ENCODE data around the gene GMCL2.

The GMCL2 gene

GRCh38 chr5:178221853-178222252 lies 34.7 kb upstream of the GMCL2 start:
- no peak for DNase-seq

DNA sequence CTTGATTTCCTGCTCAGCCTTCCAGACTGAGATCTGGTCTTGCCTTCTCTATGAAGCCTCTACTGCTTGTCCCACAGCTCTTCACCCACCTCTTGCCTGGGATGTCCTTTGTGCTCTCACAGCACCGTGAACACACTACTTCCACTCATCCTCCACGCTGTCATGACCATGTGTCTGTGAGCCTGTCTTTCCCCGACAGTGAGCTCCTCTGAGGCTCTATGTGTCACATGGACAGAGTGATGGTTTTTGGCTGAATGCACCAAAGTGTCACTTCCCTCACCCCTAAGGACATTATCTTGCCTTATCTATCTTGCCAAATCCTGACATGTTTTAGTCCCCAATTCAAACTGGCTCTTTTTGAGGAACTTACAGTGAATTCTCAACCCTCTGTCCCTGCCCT lies 34.1 kb upstream of the GMCL2 start:
- no peak for DNase-seq

DNA sequence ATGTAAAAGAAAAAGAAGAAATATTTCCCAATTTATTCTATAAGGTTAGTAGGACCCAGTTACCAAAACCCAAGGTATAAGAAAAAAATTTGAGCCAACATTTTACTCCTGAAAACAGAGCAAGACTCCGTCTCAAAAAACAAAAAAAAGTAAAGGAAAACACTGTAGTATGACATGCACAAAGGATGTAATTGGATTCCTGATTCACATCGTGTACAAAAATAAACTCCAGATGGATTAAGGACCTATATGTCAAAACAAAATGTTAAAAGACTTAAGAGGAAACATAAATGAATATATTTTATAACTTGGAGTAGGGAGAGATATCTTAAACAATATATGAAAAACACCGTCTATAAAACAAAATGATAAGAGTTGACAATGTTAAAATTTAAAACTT lies 31.7 kb upstream of the GMCL2 start:
- DNase-seq = no peak

- DNase-seq = no peak
Measured at GRCh38 chr5:178218237-178218776, 31.1 kb upstream of the GMCL2 start.

DNA sequence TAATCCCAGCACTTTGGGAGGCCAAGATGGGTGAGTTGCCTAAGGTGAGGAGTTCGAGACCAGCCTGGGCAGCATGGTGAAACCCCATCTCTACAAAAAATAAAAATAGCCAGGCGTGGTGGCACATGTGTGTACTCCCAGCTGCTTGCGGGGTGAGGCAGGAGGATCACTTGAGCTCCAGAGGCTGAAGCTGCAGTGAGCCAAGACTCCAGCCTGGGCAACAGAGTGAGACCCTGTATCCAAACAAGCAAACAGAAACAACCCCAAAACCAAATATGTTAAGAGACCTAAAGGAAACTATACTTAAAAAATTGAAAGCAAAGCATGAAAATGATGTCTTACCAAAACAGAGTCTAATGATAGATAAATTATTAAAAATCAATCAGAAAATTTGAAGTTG lies 29.6 kb upstream of the GMCL2 start:
- DNase-seq = no peak

GRCh38 chr5:178216088-178216534 lies 28.9 kb upstream of the GMCL2 start:
- DNase-seq = no peak

GRCh38 chr5:178215280-178216002 lies 28.3 kb upstream of the GMCL2 start:
- DNase-seq = no peak

DNA sequence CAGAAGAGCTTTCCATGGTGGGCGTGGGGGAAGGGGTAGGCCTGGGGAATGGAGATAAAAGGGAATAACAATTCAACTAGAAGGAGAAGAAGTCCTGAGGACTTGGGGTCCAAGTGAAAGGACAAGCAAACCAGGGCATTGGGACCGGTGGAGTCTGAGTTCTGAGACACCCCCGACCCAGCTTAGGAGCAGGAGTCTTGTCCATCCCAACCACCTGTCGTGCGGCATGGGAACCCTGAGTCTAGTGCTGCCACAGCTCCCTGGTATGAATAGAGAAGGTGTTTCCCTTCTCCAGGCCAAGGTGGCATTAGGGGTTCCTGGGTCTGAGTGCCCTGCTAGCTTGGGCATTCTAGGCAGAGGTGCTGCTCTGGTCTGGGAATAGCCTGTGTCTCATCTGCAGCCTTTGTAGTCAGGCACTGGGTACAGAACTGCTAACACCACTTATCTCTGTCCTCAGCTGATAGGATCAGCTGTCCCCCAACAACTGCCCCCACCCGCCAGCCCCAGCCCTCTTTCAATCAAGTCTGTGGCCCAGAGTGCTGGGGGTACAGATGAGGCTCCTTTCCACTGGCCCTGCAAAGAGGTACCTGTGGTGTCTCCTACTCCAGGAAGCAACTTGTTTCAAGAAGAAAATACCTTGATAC lies 27.1 kb upstream of the GMCL2 start:
- no peak for DNase-seq

DNA sequence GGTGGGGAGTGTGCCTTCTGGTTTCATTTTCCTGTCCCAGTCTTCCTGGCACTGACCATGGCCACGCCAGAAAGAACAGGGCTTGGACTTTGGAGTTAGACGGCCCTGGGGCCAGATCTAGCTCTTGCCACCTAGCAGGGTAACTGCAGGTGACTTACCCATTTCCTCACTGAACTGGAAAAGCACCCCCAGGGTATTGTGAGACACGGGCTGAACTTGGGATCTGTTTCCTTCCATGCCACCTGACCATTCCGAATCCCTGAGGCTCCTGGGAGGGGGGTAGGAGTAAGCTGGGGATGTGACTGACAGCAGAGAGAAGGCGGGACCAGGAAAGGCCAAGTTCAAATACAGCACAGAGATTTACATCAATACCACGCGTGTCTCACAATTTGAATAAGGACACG lies 26.6 kb upstream of the GMCL2 start:
- no peak for DNase-seq

GRCh38 chr5:178213003-178213461 lies 25.9 kb upstream of the GMCL2 start:
- no peak for DNase-seq

- no peak for DNase-seq
Measured at GRCh38 chr5:178212241-178213002, 25.3 kb upstream of the GMCL2 start.

DNA sequence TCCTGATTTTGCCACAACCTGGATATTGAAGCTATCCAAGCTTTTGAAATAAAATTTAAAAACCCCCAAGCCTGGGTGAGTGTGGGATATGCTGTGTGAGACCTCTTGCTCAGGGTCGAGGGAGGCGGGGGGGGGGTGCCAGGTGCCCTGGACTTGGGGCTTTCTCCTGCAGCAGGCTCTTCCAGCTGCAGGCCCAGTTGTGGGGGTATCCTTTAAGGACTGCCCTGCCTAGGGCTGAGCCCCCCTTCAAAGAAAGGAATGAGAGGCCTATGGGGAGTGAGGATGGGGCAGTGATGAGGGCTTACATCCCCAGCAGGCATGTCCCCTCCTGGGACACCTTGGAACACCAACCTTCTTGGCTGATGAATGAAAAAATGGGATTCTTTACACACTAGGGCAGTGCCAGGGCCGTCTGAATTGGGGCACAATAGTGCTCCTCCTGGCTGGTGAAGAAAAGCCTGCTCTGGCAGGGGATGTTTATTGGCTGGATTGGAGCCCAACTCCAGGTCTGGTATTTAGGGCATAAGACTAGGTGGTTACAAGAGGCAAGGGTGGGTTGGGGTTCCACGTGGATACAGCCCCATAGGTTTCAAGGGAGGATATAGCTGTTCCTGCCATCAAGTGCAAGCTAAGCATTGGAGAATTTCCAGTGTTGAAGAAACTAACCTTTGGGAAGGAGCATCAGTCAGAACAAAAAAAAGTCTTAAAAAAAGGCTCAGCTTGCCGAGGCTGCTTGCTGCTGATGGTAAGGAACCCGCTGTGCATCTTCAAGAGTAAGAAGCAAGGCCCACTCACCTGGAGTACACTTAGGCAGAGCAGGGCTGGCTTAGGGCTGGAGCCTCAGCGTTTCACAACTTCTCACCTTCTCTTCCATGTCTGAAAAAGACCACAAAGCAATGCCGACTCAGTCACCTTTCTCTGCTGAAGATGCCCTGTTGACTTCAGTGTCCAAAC lies 24.2 kb upstream of the GMCL2 start:
- DNase-seq = no peak

DNA sequence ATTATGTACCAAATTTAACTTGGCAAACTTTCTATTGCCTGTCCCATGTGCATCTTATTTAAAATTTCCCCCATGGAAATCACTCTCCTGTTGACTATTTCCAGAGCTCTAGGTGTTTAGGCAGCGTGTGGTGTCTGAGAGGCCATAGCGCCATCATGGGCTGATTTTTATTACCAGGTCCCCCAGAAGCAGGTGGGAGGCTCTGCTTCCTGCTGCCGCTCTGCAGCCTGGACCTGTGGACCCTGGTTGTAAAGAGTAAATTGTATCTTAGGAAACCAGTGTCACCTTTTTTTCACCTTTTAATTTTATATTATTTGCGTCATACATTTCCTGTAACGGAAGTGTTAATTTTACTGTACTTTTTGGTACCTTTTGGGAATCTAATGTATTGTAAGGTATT lies 23.5 kb upstream of the GMCL2 start:
- DNase-seq = no peak

GRCh38 chr5:178210073-178210535 lies 22.9 kb upstream of the GMCL2 start:
- DNase-seq = no peak

- DNase-seq = no peak
Measured at GRCh38 chr5:178209334-178210072, 22.3 kb upstream of the GMCL2 start.

GRCh38 chr5:178208540-178209227 lies 21.5 kb upstream of the GMCL2 start:
- no peak for DNase-seq

GRCh38 chr5:178207917-178208280 lies 20.7 kb upstream of the GMCL2 start:
- DNase-seq = no peak

GRCh38 chr5:178207183-178207916 lies 20.2 kb upstream of the GMCL2 start:
- DNase-seq = no peak

DNA sequence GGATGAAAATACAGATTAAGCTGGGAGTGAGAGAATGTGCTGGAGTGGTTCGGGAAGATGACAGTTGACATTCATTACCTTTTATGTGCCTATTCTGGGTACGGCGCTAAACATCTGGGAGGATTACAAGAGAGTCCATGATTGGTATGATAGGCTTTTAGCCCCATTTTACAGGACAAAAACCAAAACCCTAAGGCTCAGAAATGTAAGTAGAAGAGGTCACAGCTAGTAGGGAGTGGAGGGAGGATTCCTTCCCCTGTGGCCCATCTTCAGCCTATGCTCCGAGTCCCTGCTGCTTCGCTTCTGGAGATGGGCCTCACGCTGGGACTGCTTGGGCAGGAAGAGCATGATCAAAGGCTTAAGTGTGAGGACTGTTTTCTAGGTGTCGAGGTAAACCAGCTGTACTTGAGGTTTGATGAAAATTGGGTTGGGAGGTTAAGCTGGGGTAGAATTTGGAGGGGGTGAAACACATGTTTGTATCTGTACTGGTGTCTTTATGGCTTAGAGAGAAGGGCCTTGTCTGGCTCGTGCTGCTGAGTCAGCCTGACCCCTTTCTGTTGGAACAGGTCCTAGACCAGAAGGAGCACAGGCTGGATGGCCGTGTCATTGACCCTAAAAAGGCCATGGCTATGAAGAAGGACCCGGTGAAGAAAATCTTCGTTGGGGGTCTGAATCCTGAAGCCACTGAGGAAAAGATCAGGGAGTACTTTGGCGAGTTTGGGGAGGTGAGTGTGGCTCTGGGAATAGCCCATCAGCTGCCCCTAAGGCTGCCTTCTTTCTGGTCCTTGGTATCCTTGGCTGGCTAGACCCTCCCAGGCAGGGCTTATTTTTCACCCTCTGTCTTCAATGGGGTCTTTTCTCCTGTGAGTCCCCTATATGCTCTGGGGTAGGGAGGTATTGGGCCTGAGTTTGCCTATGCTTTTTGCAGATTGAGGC lies 19.3 kb upstream of the GMCL2 start:
- no peak for DNase-seq

Measured in effector CD8-positive, alpha-beta T cell (primary cell).